ENCODE data around the gene ADAM19.
"Not testable (repeated sequence)": the region's sequence is repeated elsewhere in the genome, so short reads cannot be mapped to it uniquely, and the experiment has no call there.

Gene ADAM19

GRCh38 chr5:157513182-157513581, 62.4 kb downstream of the ADAM19 start:
- no peak for DNase-seq

DNA sequence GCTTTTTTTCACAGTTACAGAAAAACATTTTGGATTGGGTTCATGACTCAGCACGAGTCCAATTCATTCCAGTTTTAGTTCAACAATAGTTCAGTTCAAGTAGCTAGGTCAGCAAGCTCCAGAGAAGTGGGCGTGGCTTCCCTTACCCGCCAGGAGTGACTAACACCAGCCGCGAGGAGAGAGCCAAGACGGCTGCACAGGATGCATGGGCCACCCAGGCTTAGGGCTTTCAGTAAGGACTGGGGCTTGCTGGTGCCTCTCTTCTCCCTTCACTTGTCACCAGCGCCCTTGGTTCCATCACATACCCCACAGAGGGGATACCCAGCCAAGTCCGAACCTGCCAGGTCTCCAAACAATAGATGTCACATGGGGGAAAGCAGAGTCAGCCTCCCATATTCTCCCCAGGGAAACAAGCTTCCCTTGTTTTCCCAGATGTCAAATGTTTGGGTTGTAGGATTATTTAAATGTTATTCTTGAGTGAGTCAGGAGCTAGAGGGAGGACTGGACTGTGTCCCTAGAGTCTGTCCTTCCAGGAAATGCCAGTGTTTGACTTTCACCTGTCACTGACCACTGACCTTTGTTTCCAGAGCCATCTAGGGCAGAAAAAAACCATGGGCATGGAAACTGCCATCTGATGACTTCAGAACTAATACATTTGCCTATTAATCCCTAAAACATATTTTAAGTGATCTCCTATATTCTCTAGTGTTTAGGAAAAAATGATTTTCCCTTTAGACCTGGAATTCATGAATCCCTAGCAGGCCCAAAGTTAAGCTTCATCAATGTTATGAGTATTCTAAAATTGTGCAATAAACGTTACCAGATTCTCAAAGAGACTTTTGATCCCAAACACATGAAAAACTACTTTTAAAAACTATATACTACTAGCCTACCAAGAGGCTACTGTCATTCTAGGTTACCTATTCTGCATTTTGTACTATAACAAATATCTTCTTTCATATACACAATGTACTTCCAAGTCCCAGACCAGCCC, 63.6 kb downstream of the ADAM19 start:
- no peak for DNase-seq

DNA sequence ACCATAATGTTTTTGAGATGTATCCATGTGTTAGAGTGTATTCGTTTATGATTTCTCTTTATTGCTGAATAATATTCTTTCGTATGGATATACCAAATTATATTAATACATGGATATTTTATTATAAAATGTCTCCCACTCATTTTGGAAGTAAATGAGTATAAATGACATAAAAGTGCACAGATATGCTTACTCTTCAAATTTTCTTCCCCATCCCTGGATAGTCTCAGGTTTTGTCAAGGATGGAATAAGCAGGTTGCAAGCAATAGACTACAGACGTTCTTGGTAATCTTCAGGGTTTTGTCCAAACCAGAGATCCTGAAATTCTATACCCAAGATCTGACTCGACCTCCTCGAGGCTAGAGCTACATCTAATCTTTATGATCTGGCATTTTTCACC, 64.9 kb downstream of the ADAM19 start:
- DNase-seq, result no peak

- no peak for DNase-seq
Measured at GRCh38 chr5:157509587-157509986, 66.0 kb downstream of the ADAM19 start.

GRCh38 chr5:157509093-157509492, 66.5 kb downstream of the ADAM19 start:
- DNase-seq, result no peak

DNA sequence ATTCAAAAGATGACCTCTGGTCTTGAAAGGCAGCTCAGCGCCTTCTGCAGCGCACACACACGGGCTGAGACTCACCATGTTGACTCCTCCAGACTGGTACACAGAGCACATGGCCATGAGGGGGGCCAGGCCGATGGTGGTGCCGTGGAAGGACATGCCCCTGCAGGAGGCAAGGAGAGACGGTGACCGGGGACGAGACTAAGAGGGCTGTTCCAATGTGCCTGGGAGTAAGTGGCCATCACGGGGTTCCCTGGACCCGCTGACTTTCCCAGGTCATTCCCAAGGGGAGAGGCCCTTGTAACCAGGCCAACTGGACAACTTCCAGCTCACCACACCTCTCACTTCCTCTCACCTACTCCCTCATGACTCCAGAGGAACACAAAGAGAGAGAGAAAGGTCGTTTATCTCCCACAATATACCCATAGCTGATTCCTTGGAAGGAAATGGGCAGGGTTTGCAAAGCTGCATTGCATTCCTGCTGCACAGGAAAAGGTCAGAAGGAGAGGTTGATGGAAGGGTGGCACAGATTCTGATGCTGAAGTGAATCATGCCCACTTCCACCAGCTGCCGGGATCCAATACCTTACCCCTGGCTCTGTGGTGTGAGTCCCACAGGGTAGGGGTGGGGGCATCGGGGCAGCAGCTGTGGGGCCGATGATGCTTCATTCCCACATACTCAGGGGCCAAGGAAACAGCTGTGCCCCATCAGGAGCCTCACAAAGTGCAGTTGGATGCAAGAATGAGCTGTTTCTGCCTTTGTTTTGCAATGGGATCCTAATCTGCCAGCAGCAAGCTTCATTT, 68.4 kb downstream of the ADAM19 start:
- no peak for DNase-seq

DNA sequence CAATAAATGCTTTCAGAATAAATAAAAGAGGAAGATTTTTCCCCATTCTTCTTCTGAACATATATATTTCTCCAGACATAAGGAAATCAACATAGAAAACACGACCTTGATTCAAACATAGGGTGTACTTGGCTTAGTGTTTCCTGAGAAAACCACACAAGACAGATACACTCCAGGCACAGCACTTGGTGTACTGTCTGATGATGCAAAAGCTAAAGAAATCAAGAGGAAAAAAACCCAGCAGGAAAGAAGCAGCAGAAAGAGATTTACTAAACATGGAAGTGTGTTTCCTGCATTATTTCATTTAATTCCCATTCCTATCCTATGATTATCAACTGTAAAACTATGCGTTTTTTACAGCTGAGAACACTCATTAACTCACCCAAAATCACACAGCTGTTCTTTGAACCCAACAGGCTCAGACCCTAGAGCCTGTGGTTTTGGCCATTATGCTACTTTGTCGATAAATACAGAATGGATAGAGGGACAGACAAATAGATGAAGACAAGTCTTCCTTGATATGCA, 69.4 kb downstream of the ADAM19 start:
- DNase-seq, result no peak

DNA sequence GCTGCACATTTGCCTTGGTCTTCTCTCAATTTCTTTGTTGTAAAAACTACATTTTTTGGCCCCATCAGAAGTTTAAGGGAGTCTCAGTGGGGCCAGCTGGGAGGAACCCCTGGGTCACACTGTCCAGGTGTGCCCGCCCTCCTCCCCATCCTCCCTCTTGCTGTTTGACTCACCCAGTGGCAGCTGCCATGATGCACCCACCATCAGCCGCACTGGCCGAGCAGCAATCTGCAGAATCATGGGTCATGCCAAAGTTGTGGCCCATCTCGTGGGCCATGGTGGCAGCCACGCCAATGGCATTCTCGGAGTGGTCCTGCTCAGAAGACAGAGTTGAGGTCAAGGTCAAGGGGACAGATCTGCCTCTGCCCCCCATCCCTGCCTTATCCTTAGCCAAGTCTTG, 70.1 kb downstream of the ADAM19 start:
- DNase-seq, result no peak

DNA sequence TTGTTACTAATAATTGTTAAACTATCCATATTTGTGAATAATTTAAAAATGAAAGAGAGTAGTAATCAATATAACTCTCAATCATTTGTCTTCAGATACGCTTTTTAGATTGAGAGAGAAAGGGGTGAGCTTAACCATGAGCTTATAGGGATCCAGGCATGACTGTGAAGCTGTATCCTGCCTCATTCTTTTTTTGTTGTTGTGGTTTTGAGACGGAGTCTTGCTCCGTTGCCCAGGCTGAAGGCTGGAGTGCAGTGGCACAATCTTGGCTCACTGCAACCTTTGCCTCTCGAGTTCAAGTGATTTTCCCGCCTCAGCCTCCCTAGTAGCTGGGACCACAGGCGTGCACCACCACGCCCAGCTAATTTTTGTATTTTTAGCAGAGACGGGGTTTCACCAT, 71.5 kb downstream of the ADAM19 start:
- no peak for DNase-seq

GRCh38 chr5:157502143-157502647, 73.4 kb downstream of the ADAM19 start:
- DNase-seq, result no peak

- no peak for DNase-seq
Measured at GRCh38 chr5:157497875-157498611, 77.5 kb downstream of the ADAM19 start.

- DNase-seq, result no peak
Measured at GRCh38 chr5:157496864-157497263, 78.7 kb downstream of the ADAM19 start.

DNA sequence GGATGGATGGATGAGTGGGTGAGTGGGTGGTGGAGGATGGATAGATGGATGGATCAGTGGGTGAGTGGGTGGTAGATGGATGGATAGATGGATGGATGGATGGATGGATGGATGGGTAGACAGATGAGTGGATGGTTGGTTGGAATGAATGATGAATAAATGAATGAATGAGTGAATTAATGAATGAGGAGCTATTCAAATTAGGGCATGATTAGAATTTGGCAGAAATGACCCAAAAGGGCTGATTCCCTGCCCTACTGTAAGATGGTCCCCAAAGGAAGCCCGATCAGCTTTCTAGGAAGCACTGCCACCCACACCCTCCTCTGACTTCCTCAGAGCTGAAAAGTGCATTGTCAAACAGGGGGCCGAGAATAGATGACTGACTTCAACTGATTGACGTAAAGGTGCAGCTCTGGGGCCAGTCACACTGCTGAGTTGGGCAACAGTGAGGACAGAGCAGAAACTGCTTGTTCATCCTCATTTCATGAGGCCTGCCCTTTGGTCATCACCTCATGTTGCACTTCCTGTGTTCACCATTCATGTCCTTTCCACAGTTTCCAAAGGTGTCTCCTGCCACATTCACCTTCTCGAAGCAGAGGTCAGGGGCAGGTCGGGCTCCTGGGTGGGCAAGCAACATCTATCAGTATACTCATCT, 81.3 kb downstream of the ADAM19 start:
- DNase-seq, result no peak

- no peak for DNase-seq
Measured at GRCh38 chr5:157492886-157493285, 82.7 kb downstream of the ADAM19 start.

- DNase-seq, result no peak
Measured at GRCh38 chr5:157491471-157491995, 84.0 kb downstream of the ADAM19 start.

DNA sequence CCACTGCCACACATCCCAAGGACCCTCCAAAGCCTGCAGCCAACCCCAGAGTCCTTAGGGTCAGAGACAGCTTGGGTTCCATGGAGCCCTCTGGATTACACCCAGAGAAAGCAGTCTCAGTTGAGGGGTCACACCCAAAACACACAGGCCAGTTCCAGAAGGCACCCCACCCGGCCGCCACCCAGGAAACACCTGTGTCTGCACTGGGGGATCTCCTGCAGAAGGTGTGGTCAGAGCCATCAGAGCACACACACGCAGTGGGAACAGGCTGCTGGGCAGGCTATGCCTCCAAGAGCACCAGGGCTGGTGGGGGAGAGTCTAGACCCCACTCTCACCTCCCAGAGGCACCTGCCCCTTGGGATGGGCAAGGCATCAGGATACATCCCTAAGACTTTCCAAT, 88.2 kb downstream of the ADAM19 start:
- no peak for DNase-seq

- DNase-seq, result no peak
Measured at GRCh38 chr5:157486861-157487260, 88.7 kb downstream of the ADAM19 start.

DNA sequence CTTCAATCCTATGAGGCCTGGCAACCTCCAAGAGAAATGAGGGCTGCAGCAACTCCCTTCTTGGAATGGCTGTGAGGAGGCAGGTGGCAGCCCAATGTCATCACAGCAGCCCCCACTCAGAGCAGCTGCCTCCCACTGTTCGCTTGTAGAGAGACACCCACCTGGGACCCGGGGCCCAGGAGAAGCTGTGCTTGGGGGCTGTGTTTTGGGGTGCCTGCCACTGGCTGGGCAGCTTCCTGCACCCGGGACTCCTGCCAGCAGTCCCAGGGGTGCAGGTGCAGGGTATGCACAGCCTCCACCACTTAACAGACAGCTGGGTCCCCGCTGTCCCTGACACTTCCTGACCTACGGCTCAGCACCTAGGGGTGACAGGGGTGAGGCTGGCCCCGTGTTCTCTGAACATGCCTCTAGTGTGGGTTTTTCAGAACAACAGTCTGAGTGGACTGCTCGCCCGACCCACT, 89.3 kb downstream of the ADAM19 start:
- no peak for DNase-seq

GRCh38 chr5:157485811-157486210, 89.8 kb downstream of the ADAM19 start:
- no peak for DNase-seq

DNA sequence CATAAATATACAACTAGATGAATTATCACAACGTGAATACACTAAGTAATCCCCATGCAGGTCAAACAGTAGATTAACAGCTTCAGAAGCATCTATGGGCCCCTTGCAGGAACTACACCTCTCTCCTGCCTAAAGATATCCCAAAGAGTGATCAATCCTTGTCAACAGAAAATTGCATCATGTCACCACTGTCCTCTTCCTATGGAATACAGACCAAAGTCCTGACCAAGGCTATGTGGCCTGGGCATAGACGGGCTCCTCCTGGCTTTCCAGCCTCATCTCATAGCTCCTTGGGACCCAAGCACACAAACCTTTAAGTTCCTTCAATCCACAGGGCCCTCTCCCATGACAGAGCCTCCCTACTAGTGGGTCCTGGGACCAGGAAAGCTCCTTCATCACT, 90.2 kb downstream of the ADAM19 start:
- no peak for DNase-seq

GRCh38 chr5:157484768-157485167, 90.8 kb downstream of the ADAM19 start:
- no peak for DNase-seq

DNA sequence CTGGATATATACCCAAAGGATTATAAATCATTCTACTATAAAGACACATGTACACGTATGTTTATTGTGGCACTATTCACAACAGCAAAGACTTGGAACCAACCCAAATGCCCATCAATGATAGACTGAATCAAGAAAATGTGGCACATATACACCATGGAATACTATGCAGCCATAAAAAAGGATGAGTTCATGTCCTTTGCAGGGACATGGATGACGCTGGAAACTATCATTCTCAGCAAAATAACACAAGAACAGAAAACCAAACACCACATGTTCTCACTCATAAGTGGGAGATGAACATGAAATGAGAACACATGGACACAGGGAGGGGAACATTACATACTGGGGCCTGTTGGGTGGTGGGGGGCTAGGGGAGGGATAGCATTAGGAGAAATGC, 92.9 kb downstream of the ADAM19 start:
- not testable (repeated sequence) for DNase-seq
